Measurements from ENCODE around the gene TMEM63A. TPM values are rescaled to one million over a fixed set of nuclear protein-coding genes. Genes with fewer than 3 reads are reported as not detected.

Gene TMEM63A
- total RNA-seq, 4 donors from 2014 or later, result 30.1 to 57.7 (median 41.6) TPM

DNA sequence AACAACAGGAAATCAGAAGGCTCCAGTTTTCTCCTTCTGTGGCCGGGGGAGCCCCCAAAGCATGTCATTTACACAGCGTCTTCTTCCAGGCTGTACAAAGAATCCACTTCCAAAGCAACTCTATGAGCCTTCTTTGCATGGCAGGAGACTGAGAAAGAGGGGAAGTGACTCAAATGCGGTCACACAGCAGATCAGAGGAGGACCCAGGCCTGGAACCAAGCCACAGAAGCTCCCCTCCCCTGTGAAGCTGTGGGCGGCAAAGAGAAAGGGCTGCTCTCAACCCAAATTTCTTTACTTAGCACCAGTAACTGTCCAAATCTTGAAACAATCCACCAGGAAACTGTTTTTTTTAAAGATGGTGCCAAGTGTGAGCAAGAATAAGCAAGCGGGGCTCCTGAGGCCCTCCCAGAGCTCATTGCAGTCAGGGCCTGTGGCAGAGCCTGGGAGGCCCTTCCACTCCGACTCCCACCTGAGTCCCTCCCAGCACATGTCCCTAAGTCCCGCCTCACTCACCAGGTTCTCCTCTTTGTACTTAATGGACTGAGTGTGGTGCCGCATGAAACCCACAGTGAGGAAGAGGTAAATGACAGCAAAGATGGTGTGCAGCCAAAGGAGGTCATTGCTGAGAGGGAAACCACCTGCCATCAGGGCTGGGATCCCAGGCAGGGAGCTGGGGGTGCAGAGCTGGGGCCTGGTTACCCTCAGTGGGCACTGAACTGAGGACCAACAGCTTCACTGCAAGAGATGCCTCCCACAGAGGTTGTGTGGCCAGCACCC lies 15.9 kb downstream of the TMEM63A start:
- 77 to 82% methylated on average over 8 of the region's 8 CpGs for WGBS, 2 donors
- H3K27me3 ChIP-seq, result no peaks in the 10 kb centered on the region
- peaks cover 31 to 49% of the 10 kb centered on the region in 2 donors for H3K36me3 ChIP-seq
- no peak overlapping the region for H3K27ac ChIP-seq
- H3K9me3 ChIP-seq, result no peaks in the 10 kb centered on the region
- H3K4me3 ChIP-seq (replicated peaks in 1 of 3), result no peak overlapping the region
- intact Hi-C loops (cut with DNase I), result no loop called here
- DNase-seq, result no peak
- no peaks in the 10 kb centered on the region for H3K4me1 ChIP-seq
- TF ChIP-seq, protein P1, sequence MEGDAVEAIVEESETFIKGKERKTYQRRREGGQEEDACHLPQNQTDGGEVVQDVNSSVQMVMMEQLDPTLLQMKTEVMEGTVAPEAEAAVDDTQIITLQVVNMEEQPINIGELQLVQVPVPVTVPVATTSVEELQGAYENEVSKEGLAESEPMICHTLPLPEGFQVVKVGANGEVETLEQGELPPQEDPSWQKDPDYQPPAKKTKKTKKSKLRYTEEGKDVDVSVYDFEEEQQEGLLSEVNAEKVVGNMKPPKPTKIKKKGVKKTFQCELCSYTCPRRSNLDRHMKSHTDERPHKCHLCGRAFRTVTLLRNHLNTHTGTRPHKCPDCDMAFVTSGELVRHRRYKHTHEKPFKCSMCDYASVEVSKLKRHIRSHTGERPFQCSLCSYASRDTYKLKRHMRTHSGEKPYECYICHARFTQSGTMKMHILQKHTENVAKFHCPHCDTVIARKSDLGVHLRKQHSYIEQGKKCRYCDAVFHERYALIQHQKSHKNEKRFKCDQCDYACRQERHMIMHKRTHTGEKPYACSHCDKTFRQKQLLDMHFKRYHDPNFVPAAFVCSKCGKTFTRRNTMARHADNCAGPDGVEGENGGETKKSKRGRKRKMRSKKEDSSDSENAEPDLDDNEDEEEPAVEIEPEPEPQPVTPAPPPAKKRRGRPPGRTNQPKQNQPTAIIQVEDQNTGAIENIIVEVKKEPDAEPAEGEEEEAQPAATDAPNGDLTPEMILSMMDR (IDR thresholded peaks at IDR 0.05), result no peak
- TF ChIP-seq POLR2A (IDR thresholded peaks at IDR 0.05), result no peak

DNA sequence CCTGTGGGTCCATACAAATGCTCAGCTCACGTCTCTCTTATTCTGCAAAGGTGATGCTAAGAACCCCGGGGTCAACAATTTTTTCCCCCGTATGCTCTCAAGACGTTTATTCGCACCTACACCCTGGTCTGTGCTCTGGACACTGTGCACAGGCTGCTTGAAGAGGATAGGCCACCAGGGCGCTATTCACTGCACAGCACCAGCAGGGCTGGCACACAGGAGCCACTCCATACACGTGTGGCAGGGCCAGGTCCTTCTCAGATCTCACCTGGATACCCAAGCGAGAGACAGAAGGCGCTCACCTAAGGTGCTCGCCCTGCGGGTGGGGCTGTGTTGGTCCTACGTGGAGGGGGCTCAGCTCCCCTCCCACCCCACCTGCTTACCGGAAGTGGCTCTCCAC lies 16.7 kb downstream of the TMEM63A start:
- DNase-seq, result no peak
- Histone ChIP-seq H3K36me3 (peaks cover 29 to 52% of the 10 kb centered on the region in 2 donors), H3K27me3 (no peaks in the 10 kb centered on the region), H3K9me3 (no peaks in the 10 kb centered on the region), H3K4me1 (no peaks in the 10 kb centered on the region), H3K4me3 (replicated peaks in 1 of 3) (no peak overlapping the region), H3K27ac (no peak overlapping the region)
- intact Hi-C loops (cut with DNase I), result no loop called here
- 86 to 90% methylated on average over 13 of the region's 13 CpGs for WGBS, 2 donors
- no peak for TF ChIP-seq POLR2A (IDR thresholded peaks at IDR 0.05)
- TF ChIP-seq, protein P1 (IDR thresholded peaks at IDR 0.05), result no peak

DNA sequence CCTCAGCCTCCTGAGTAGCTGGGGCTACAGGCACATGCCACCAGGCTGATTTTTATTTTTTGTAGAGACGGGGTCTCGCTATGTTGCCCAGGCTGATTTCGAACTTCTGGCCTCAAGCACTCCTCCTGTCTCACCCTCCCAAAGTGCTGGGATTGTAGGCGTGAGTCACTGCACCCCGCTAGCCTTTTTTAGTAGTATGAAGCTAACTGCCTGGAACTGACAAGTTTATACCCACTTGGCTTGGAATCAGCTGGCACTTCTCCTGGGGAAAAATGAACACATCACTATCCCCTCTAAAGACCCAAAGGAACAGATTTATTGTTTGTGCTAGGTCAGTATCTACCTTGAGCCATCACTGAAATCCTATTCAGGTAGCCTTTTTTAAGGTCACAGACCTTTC lies 19.0 kb downstream of the TMEM63A start:
- Histone ChIP-seq H3K4me1 (no peaks in the 10 kb centered on the region), H3K4me3 (replicated peaks in 1 of 3) (no peak overlapping the region), H3K27ac (no peak overlapping the region), H3K36me3 (peaks cover 29 to 50% of the 10 kb centered on the region in 2 donors), H3K27me3 (no peaks in the 10 kb centered on the region), H3K9me3 (no peaks in the 10 kb centered on the region)
- intact Hi-C loops (cut with DNase I), result no loop called here
- no peak for DNase-seq
- 94 to 96% methylated on average over 5 of the region's 5 CpGs for WGBS, 2 donors
- TF ChIP-seq POLR2A (IDR thresholded peaks at IDR 0.05), result no peak
- TF ChIP-seq, protein P1 (IDR thresholded peaks at IDR 0.05), result no peak

DNA sequence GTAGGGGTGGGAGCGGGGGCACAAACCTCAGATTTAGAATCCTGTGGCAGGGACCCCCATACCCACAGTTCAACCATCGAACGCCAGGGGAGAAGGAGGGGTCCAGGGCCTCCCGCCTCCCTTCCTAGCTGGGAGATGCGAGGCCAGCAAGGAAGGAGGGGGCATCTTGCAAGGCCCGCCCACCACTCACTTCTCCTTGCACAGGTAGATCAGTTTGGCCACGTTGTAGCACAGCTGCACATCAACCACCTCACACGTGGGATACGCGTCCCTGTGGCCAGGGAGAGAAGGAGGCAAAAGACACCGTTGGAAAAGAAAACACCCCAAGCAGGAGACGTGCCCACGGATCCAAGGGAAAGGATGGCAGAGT lies 19.6 kb downstream of the TMEM63A start:
- no peak for DNase-seq
- intact Hi-C loops (cut with DNase I), result no loop called here
- no peak overlapping the region for H3K4me3 ChIP-seq (replicated peaks in 1 of 3)
- no peaks in the 10 kb centered on the region for H3K4me1 ChIP-seq
- WGBS, 2 donors, result 93% methylated on average over 13 of the region's 13 CpGs
- H3K27ac ChIP-seq, result no peak overlapping the region
- TF ChIP-seq, protein P1 (IDR thresholded peaks at IDR 0.05), result no peak
- TF ChIP-seq POLR2A (IDR thresholded peaks at IDR 0.05), result no peak
- peaks cover 29 to 50% of the 10 kb centered on the region in 2 donors for H3K36me3 ChIP-seq
- H3K9me3 ChIP-seq, result no peaks in the 10 kb centered on the region
- no peaks in the 10 kb centered on the region for H3K27me3 ChIP-seq

DNA sequence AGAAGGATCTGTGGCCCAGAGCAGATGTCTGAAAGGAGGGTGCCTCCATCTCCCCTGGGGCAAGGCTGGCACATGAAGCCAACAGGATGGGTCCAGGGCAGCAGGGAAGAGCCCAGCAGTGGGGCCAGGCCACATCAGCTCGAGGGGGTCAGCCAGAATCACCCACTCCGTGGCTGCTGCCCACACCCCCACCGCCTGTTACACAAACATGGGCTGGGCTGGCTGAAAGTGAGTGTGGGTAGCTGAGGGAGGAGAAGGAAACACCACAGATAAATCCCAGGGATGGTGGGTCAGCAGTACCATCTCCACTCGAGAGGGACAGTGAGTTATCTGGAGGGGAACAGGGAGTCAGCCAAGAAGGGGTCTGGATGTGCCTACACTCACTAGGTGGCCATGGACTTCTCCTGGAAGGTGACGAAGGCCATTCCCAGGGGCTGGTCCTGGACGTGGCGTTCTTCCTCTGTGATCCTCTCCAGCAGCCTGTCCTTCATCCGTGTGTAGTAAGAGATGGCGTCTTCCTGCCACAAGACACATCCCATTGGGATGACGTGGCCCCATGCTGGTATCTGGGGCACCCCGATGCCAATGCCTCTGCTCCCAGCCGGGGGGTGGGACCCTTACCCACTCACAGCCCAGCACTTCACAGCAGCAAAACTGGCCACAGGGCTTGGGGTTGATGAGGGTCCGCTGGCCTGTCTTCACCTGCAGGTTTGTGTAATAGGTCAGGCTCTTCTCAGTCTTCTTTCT lies 20.2 kb downstream of the TMEM63A start:
- Histone ChIP-seq H3K9me3 (no peaks in the 10 kb centered on the region), H3K4me3 (replicated peaks in 1 of 3) (no peak overlapping the region), H3K4me1 (no peaks in the 10 kb centered on the region), H3K27me3 (no peaks in the 10 kb centered on the region), H3K27ac (no peak overlapping the region), H3K36me3 (peaks cover 29 to 49% of the 10 kb centered on the region in 2 donors)
- intact Hi-C loops (cut with DNase I), result no loop called here
- WGBS, 2 donors, result 89 to 91% methylated on average over 9 to 12 of the region's 13 CpGs
- DNase-seq, result no peak
- no peak for TF ChIP-seq POLR2A (IDR thresholded peaks at IDR 0.05)
- TF ChIP-seq, protein P1 (IDR thresholded peaks at IDR 0.05), result no peak
